Keratinocyte (primary cell): ENCODE data around the gene MMP24OS. TPM values are rescaled to one million over a fixed set of nuclear protein-coding genes. Genes with fewer than 3 reads are reported as not detected.

Source experiments
- DNase-seq: peaks from one replicate; pipeline ENCODE4 v3.0.0-alpha.2; 2011; ENCODE audit warnings: low read depth, missing footprints, low spot score
- FAIRE-seq: peaks from 2 replicates; lab custom pipeline; 2011; peaks lifted over from hg19 to GRCh38; lab: Jason Lieb, UNC
- H2AFZ ChIP-seq: 2 replicates; pipeline ENCODE4 v1.6.0; 2012; ENCODE audit warnings: low read length, control low read depth, inconsistent platforms; ENCODE audit not compliant: control insufficient read depth
- H3K27ac ChIP-seq: 2 replicates; pipeline ENCODE4 v1.5.1; 2011; ENCODE audit warnings: low read length; ENCODE audit not compliant: control insufficient read depth, insufficient read depth
- H3K27me3 ChIP-seq: 3 replicates; pipeline ENCODE4 v1.6.0; 2011; ENCODE audit warnings: low read length; ENCODE audit not compliant: control insufficient read depth, insufficient read depth; ENCODE audit errors: extremely low read depth
- H3K36me3 ChIP-seq, 2 experiments: 2 replicates in 1 of 2; 3 replicates in 1 of 2; pipeline ENCODE4 v1.5.1; 2011; ENCODE audit warnings: low read length in 2 of 2, mild to moderate bottlenecking in 1 of 2; ENCODE audit not compliant: control insufficient read depth in 2 of 2, insufficient read depth in 2 of 2; ENCODE audit errors: extremely low read depth in 1 of 2
- H3K4me1 ChIP-seq: 3 replicates; pipeline ENCODE4 v1.5.1; 2011; ENCODE audit warnings: low read length; ENCODE audit not compliant: control insufficient read depth, insufficient read depth; ENCODE audit errors: extremely low read depth
- H3K4me2 ChIP-seq: 3 replicates; pipeline ENCODE4 v1.6.0; 2011; ENCODE audit warnings: low read depth, low read length; ENCODE audit not compliant: control insufficient read depth, insufficient read depth; ENCODE audit errors: extremely low read depth
- H3K4me3 ChIP-seq, 3 experiments: fragments of 200-600 bp in 1 of 3; sonication (generic) in 1 of 3; 2 replicates in 2 of 3; 3 replicates in 1 of 3; pipeline ENCODE4 v1.5.1; 2011 to 2016; ENCODE audit warnings: low read length in 3 of 3, mild to moderate bottlenecking in 3 of 3, control low read depth in 2 of 3, inconsistent platforms in 1 of 3, low read depth in 1 of 3, mixed read lengths in 1 of 3, mixed run types in 1 of 3, moderate library complexity in 1 of 3; ENCODE audit not compliant: control insufficient read depth in 2 of 3, insufficient read depth in 2 of 3; ENCODE audit errors: extremely low read depth in 1 of 3
- H3K79me2 ChIP-seq: 2 replicates; pipeline ENCODE4 v1.6.0; 2012; ENCODE audit warnings: low read length; ENCODE audit not compliant: control insufficient read depth, insufficient read depth
- H3K9ac ChIP-seq: 3 replicates; pipeline ENCODE4 v1.6.0; 2011; ENCODE audit warnings: low read length; ENCODE audit not compliant: control insufficient read depth, insufficient read depth; ENCODE audit errors: extremely low read depth
- H3K9me1 ChIP-seq: 3 replicates; pipeline ENCODE4 v1.6.0; 2011; ENCODE audit warnings: low read length; ENCODE audit not compliant: control insufficient read depth, insufficient read depth; ENCODE audit errors: extremely low read depth
- H3K9me3 ChIP-seq: 2 replicates; pipeline ENCODE4 v1.5.1; 2012; ENCODE audit warnings: low read depth, low read length; ENCODE audit not compliant: control insufficient read depth
- H4K20me1 ChIP-seq: 3 replicates; pipeline ENCODE4 v1.6.0; 2011; ENCODE audit warnings: low read length; ENCODE audit not compliant: control insufficient read depth, insufficient read depth; ENCODE audit errors: extremely low read depth
- EZH2 ChIP-seq: IDR thresholded peaks from one replicate; pipeline ENCODE4 v1.6.1; 2012; ENCODE audit warnings: inconsistent platforms, mild to moderate bottlenecking, low read length, moderate library complexity
- dilution Hi-C: fragments of 300-500 bp; cut with MboI; formaldehyde crosslinking; loops from one replicate; pipeline ENCODE4 v1.7.0; 2020; ENCODE audit warnings: low sequenced_read_pairs; ENCODE audit not compliant: extremely low pct_ligation_motif_present
- polyA plus RNA-seq, 5 experiments: library from polyadenylated mRNA; depleted of rRNA in 3 of 5; stranded (reverse) in 3 of 5; stranded (forward) in 1 of 5; unstranded in 1 of 5; fragments of >200 nt; gene quantifications; 1 replicate in 1 of 5; 2 replicates in 3 of 5; 3 replicates in 1 of 5; pipeline versions ENCODE4 v1.2.1 to v1.2.3, GENCODE V29; 2011 to 2012; ENCODE audit warnings: missing spikeins in 2 of 5, low read depth in 1 of 5, low replicate concordance in 1 of 5
- TF ChIP-seq, protein P1 (sequence below), 3 experiments: IDR thresholded peaks in 1 of 3; conservative IDR thresholded peaks in 1 of 3; optimal IDR thresholded peaks in 1 of 3; 2 replicates in 2 of 3; 3 replicates in 1 of 3; pipeline versions ENCODE3 to v1.5.1; 2011; ENCODE audit warnings: low read length in 3 of 3, mild to moderate bottlenecking in 3 of 3, moderate library complexity in 2 of 3, control low read depth in 1 of 3, inconsistent platforms in 1 of 3; ENCODE audit not compliant: insufficient read depth in 2 of 3; ENCODE audit errors: extremely low read depth in 1 of 3

MMP24OS gene
- polyA plus RNA-seq, 1 donor (not counting 4 experiments of a cell fraction or from before 2014, with no cell fraction given) = 19.5 TPM

- Histone ChIP-seq H3K9ac (no peak overlapping the region), H4K20me1 (no peaks in the 10 kb centered on the region), H3K9me1 (no peaks in the 10 kb centered on the region), H3K36me3 (peaks cover 0 to 8% of the 10 kb centered on the region in 2 experiments), H3K27ac (no peak overlapping the region), H3K4me2 (no peak overlapping the region), H3K4me3 (no peak overlapping the region), H3K4me1 (peaks cover 65% of the 10 kb centered on the region), H3K9me3 (no peaks in the 10 kb centered on the region), H3K27me3 (no peaks in the 10 kb centered on the region), H3K79me2 (no peaks in the 10 kb centered on the region), H2AFZ (no peak overlapping the region)
- DNase-seq (no peak), FAIRE-seq (no peak)
- dilution Hi-C loops = no loop called here
- TF ChIP-seq EZH2 = no peak
Observed at GRCh38 chr20:35314816-35315631, 37.1 kb upstream of the MMP24OS start.

DNA sequence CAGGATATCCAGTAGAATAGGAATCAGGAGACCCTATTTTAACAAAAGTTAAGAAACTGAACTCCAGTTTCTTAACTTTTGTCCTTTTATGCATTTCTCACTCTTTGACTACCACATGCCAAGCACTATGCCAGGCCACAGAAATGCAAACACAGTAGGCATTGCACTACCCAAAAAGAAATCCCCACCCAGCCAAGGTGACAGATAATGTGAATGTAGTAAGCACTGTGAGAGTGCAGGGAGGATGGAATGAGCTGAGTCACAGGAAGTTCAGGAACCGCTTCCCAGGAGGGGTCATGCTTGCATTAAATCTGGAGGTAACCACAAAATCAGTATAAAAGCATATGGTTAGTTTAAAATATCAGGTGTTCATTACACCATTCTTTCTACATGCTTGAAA is 34.4 kb upstream of the MMP24OS start:
- H3K27me3 ChIP-seq = no peaks in the 10 kb centered on the region
- H3K4me2 ChIP-seq = peak overlapping the region; percentile 43
- peak; percentile 89 for FAIRE-seq
- H3K36me3 ChIP-seq = peaks cover 0 to 5% of the 10 kb centered on the region in 2 experiments
- H3K4me3 ChIP-seq = no peak overlapping the region
- dilution Hi-C loops = no loop called here
- no peak overlapping the region for H2AFZ ChIP-seq
- peaks cover 65% of the 10 kb centered on the region for H3K4me1 ChIP-seq
- H3K79me2 ChIP-seq = no peaks in the 10 kb centered on the region
- H3K27ac ChIP-seq = peak overlapping the region; percentile 74
- no peak for DNase-seq
- H3K9ac ChIP-seq = peak overlapping the region; percentile 23
- H3K9me3 ChIP-seq = no peaks in the 10 kb centered on the region
- H4K20me1 ChIP-seq = no peaks in the 10 kb centered on the region
- TF ChIP-seq, protein P1, sequence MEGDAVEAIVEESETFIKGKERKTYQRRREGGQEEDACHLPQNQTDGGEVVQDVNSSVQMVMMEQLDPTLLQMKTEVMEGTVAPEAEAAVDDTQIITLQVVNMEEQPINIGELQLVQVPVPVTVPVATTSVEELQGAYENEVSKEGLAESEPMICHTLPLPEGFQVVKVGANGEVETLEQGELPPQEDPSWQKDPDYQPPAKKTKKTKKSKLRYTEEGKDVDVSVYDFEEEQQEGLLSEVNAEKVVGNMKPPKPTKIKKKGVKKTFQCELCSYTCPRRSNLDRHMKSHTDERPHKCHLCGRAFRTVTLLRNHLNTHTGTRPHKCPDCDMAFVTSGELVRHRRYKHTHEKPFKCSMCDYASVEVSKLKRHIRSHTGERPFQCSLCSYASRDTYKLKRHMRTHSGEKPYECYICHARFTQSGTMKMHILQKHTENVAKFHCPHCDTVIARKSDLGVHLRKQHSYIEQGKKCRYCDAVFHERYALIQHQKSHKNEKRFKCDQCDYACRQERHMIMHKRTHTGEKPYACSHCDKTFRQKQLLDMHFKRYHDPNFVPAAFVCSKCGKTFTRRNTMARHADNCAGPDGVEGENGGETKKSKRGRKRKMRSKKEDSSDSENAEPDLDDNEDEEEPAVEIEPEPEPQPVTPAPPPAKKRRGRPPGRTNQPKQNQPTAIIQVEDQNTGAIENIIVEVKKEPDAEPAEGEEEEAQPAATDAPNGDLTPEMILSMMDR (optimal IDR thresholded peaks at IDR 0.05 in 1 of 3, IDR thresholded peaks at IDR 0.05 in 1 of 3, conservative IDR thresholded peaks at IDR 0.05 in 1 of 3; ENCODE audit: extremely low read depth in 1 of 3, insufficient read depth in 2 of 3, low read length in 3 of 3) = peak in 1 of 3 experiments; percentile 21
- no peak for TF ChIP-seq EZH2
- H3K9me1 ChIP-seq = no peaks in the 10 kb centered on the region
